Hepatic stellate cell (primary cell): ENCODE data around the gene CCDC51.

Experiments used
- DNase-seq: peaks from one replicate; pipeline ENCODE4 v3.0.0; 2011; ENCODE audit warnings: low spot score

The CCDC51 gene

DNA sequence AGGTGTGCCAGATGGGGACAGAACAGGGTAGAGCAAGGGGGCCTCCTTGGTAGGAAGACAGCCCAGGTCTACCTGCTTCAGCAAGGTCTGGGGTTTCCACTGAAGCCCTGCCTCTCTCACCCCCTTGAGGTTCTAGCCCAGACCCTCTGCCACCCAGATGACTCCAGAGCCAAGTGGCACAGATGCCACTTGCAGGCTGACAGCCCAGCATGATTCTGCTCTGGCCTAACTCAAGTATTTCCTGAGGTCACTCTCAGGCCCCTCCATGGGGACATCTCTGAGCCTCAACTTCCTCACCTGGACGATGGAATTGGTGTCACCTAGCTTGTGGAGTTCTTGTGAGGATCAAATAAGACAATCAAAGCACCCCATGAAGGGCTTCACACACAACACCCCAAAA lies 33.9 kb downstream of the CCDC51 start:
- no peak for DNase-seq

DNA sequence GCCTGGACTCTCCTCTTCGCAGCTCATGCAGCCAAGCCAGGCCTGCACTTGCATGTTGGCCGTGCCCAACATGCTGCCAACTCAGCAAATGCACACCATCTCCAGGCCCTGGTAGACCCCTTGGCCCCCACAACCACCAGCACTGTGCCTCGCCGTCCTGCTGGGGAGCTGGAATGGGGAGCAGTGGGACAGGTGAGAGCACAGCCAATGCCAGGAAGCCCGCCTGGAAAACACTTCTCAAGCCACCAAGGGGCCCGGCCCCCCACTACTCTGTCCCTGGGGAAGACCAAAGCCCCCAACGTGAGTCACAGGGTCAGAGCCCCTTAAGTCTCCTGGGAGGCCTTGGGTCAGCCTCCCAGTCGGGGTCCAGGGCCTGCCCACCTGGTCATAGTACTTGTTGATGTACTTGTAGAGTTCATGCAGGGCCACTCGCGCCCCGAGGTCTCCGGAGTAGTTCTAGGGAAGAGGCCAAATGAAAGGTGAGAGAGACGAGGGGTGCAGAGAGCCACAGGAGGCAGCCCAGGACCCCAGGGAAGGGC lies 34.5 kb downstream of the CCDC51 start:
- DNase-seq = no peak

DNA sequence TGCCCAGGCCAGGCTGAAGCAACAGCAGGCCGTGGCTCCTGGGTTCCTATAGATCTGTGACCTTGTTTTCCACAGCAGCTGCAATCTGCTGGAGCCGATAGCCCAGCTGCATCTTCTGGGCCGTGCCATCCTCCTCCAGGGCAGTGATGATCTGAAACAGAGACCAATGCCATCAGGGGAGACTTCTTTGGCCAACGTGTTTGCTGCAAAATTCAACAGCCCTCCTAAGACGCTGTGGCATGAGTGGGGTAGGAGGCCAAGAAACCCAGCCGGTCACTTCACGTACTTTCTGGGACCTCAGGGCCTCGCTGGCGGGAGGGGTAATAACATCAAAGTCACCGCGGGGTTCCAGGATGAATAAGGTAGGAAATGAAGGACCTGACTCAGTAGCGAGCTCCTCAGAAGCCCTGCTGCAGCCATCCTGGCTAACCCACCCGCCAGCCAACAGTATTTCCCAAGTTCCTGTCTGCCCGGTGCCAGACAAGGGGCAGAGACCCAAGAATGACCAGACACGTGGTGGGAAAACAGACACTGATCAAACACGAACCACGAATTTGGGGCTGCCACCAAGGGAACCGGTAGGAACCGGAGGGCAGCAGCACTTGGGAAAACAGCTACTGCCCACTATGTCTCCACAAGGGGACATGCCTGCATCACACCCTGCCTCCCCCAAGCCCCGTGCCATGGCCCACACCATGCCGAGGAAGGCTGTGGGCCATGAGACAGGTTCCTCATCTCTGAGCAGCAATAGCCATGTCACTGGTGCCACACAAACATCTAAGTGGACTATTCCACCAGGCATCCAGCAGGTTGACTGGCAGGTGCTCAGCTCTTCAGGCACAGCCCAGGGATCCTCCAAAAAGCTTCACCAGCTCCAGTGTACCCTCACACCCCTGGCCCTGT lies 35.2 kb downstream of the CCDC51 start:
- peak; percentile 1 for DNase-seq

DNA sequence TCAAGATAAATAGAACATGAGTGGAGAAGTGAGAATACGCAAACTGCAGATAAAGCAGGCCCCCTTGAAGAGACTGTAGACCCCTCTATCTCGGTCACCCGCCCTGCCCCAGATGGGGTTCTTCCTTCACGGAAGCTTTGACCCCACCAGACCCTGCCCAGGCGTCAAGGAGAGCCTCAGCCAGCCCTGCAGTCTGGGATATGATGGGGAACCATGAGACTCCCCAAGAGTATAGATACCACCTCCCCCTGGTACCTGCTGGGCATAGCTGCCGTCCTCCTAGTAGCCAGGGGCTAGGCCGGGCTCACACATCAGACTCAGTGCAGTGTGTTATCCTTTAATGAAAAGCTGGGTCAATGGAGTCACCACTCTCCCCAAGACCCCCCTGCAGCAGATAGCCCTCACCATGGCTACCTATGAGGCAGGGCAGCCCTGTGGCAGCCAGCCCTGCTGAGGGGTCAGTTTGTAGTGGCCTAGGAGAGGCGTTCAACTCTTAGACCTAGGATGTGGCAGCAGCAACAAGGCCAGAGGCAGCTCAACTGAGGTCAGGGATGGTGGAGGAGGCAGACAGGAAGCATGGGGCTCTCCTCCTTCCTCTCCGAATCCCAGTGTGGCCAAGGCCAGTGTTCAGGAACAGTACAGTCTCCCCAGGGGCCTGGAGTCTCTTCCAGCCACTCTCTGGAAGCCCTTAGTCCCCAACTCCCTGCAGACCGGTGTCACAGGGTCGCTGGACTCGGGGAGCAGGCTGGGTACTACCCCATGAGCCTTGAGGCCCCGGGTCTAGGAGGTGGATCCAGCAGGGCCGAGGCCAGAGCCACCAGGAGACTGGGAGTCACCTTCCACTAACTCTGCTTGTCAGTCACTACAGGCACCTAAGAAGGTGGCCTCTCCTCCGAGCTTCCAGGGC lies 36.1 kb downstream of the CCDC51 start:
- peak; percentile 2 for DNase-seq

DNA sequence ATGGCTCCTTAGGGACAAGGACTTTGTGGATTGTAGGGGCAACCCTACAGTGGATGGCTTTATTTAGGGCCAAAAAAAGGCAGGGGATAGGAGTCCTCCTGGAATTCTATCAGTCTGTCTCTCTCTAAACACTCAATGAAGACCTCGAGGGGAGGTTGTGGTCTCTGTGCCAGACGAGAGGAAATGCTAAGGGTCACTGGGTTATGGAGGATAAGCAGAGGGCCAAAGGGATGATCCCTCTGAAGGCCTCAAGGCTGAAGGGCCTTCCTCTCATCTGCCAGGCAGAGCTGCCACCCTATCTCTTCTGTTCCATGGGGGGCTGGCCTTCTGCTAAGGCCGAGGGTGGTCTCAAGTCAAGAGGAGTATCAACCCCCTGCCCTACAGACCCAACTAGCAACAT lies 37.0 kb downstream of the CCDC51 start:
- DNase-seq = peak; percentile 4

DNA sequence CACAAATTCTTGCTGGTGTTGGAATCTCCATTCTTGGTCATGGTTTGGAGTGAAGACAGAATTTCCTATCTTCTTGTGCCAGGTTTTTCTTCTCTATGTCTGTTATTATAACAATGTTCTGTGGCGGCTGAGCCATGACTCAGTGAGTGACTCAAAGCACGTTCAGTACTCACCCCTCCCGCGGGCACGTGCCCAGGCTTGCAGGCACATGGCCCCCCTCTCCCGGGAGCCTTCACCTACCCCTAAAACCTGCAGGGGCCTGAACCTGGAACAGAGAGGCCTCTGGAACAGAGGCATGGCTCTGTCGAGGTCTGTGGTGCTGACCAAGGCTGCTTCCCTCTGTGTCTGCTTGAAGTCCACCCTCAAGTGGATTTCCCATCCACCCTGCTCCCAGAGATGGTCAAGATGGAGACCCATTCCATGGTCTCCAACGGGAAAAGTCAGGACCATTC lies 37.6 kb downstream of the CCDC51 start:
- DNase-seq = peak; percentile 89

DNA sequence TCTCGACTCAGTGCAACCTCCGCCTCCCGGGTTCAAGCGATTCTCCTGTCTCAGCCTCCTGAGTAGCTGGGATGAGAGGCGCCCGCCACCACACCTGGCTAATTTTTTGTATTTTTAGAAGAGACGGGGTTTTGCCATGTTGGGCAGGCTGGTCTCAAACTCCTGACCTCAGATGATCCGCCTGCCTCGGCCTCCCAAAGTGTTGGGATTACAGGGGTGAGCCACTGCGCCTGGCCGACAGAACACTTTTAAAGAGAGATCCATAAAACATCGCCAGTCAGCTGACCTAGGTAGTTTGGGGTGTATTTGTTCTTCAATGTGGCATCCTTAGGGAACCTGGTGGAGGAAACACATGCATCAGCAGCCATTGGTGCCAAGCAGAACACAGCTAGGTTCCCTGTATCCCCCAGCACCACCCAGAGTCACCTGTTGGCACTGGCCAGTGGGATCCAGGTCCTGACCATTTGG lies 38.5 kb downstream of the CCDC51 start:
- DNase-seq = peak; percentile 4

DNA sequence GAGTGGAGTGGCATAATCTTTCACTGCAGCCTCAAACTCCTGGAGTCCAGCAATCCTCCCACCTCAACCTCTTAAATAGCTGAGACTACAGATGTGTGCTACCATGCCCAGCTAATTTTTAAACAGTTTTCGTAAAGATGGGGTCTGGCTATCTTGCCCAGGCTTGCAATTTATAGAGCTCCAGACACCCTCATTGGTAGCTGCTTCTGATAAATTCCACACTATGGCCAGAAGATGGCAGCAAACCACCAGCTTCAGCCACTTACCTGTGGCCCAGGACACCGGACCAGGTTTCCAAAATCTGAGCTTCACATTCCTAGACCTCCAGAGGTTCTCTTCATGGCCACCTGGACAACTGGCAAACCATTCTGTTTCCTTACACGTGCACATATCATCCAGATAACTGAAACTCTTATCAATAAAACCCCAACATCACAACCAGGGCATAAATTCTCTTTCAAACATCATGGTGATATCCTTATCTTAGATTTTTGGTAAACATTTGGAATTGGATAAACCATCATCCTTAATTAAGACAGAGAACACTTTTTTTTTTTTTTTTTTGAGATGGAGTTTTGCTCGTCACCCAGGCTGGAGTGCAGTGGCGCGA lies 39.0 kb downstream of the CCDC51 start:
- peak; percentile 69 for DNase-seq

DNA sequence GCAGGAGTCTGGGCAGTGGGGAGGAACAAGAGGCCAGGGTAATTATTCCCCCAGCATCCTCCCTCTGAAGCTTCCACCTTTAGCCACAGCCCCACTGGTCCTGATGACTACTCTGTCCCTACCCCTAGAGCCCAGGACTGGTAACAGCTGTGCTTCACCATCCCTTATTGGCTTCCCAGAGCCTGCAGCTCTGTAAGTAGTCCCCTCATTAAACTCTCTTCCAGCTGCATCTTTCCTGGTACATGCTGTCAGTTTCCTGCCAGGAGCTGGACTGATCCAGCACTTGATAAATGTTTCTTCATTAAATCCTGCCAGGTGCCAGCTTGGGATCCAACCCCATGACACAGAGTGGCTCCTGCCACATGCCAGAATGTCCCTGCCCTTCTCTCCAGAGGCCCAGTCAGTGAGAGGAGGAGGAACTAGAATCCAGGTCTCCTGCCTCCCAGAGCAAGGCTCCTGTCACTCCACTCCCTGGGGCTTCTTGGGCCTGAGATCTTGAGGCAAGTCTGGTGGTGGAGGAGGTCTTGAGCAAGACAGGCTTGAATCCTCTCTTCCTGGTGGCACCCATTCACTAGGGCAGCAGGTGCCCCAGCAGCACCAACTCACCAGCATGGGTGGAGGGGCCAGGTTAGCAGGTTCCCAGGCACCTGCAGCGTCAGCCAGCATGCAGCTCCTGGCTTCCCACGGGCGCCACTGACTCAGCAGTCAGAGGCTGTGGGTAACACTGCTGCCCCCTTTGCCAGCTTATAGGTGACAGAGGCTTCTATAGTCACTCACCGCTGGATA lies 40.3 kb downstream of the CCDC51 start:
- peak; percentile 12 for DNase-seq

DNA sequence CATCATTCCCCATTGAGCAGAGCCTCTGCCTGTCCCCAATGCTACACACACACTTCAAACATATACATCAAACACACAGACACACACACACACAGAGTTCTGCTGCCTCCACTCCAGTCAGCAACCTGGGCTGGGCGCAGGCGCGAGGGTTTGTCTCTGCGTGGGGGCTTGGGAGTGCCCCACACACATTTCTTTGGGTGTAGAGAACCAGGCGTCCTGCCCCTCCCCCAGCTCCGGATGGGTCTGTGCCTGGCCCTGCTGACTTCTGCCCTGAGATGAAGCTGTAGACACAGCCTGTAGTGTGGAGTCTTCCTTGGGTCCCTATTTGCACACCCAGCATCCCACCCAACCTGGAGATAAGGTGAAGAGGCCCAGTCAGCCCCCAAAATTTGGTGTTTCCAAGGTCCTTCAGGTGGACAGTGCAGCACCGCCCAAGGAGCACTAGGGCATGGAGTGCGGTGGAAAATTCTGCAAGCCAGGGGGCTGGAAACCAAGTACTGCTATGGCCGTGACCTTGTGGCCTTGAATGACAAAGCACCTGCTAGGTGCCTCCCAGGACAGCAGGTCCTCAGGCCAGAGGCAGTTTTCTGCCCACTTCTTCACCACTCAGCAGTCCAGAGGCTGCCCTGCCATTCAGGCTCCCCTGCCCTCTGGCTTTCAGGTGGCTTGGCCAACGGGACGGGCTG lies 41.1 kb downstream of the CCDC51 start:
- peak; percentile 2 for DNase-seq

DNA sequence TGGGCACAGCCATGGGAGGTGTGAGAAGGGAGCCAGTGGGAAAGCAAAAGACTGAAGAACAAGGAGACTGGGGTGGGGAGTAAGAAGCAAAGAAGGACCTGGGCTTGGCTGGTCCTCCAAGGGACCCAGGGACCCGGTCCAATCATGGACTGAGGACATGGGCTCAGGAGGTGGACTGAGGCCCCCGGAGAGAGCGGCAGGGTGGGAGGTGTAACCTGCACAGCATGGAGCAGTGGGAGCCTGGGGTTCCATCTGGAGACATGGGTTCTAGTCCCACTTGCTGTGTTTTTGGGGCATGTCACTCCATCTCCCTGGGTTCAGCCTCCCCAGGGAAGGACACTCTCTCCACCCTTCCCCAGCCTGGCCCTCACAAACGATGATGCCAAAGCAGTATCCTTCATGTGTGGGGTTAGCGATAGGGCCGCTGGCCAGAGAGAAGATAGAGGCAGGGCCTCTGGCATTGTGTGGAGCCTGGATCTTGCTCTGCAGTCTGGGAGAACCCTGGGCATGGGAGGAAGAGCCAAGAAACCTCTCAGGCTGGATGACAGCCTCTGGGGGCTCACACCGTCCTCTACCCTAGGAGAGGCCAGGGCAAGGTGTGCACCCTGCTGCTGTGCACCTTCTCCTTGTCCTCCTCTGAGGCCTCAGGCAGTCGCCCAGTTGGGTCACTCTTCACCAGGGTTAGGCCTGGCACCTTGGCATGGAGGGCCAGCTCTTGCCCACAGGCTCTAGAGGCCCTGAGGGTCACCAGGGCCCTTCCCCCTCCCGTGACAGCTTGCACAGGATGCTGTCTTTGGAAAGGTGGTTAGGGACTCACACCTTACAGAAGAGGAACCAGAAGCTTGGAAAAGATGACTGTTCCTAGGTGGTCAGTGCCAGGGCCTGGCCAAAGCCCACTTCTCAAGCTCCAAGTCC lies 41.9 kb downstream of the CCDC51 start:
- peak; percentile 4 for DNase-seq

DNA sequence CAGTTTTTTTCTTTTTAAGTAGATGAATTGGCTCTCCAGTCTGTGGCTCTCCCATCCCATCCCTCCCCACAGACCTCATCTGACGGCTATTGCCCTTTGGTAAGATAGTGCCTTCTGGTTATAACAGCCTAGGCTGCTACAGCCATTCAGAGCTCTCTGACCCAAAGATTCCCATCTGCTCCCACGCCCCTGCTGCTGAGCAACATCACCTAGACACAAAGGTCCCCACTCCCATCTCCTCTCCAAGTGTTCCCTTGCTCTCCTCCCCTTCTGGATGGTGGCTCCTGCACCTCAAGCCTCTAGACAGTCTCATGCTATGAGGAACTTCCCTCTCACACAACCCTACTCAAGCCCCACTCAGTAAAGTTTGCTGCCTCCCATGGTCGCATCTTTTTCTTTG lies 44.2 kb downstream of the CCDC51 start:
- no peak for DNase-seq

DNA sequence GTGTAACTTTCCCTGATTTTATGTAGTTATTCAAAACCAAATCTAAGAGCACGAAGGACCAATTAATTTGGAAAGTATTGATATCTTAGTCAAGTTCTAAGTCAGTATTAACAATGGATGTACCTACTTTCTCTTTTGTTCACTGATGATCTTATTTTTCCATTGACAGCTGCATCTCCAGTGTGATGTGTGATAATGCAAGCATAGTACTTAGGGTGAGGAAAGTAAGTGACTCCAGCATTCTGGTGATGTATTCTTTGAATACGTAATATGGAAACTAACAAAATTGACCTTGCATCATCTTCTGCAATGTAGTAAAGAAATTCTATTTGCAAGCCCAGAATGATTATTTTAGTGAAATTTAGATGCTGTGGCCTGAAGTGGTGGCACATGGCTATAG lies 45.5 kb downstream of the CCDC51 start:
- no peak for DNase-seq

DNA sequence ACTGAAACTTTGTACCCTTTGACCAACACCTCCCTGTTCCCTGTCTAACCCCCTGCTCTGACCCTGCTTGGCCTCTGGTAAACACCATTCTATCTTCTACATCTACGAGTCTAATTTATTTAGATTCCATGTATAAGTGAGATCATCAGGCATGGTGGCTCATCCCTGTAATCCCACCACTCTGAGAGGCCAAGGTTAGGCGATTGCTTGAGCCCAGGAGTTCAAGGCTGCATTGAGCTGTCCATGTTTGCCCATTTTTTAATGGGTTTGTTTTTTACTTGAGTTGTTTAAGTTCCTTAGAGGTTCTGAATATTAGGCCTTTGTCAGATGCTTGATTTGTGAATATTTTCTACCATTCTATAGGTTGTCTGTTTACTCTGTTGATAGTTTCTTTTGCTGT lies 51.0 kb downstream of the CCDC51 start:
- DNase-seq = no peak

DNA sequence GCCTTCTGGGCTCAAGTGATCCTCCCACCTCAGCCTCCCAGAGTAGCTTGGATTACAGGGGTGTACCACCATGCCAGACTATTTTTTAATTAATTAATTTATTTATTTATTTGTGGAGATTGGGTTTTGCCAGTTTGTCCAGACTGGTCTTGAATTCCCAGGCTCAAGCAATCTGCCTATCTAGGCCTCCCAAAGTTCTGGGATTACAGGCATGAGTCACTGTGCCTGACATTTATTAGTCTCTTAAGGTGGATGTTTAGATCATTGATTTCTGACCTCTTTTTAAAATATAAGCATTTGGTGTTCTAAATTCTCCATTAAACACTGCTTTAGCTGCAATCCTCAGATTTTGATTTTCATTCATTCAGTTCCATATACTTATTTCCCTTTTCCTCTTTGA lies 52.3 kb downstream of the CCDC51 start:
- no peak for DNase-seq
